ENCODE results near the gene CCDC28B. TPM values are rescaled to one million over a fixed set of nuclear protein-coding genes. Genes with fewer than 3 reads are reported as not detected.

The CCDC28B gene
- polyA plus RNA-seq, 1 donor: 21.3 TPM

Other genes with a start within 250 kb of the CCDC28B start
- gene KHDRBS1, start 186.7 kb upstream of the CCDC28B start, polyA plus RNA-seq (ENCODE audit: insufficient read length): 267 TPM
- 19.8 TPM for gene TMEM39B, start 127.7 kb upstream of the CCDC28B start, polyA plus RNA-seq (ENCODE audit: insufficient read length)
- 39.9 TPM for gene KPNA6, start 92.5 kb upstream of the CCDC28B start, polyA plus RNA-seq (ENCODE audit: insufficient read length)
- gene TXLNA, start 20.9 kb upstream of the CCDC28B start, polyA plus RNA-seq (ENCODE audit: insufficient read length): 50.7 TPM
- gene IQCC, start 5.1 kb downstream of the CCDC28B start, polyA plus RNA-seq (ENCODE audit: insufficient read length): 10.2 TPM
- 1.9 TPM for gene DCDC2B, start 8.5 kb downstream of the CCDC28B start, polyA plus RNA-seq (ENCODE audit: insufficient read length)
- 30.7 TPM for gene TMEM234, start 21.8 kb downstream of the CCDC28B start, polyA plus RNA-seq (ENCODE audit: insufficient read length)
- gene EIF3I, start 21.8 kb downstream of the CCDC28B start, polyA plus RNA-seq (ENCODE audit: insufficient read length): 174 TPM
- gene FAM167B, start 46.6 kb downstream of the CCDC28B start, polyA plus RNA-seq (ENCODE audit: insufficient read length): 5.8 TPM
- gene LCK, start 50.7 kb downstream of the CCDC28B start, polyA plus RNA-seq (ENCODE audit: insufficient read length): 5.2 TPM
- gene HDAC1, start 91.5 kb downstream of the CCDC28B start, polyA plus RNA-seq (ENCODE audit: insufficient read length): 216 TPM
- gene MARCKSL1, start 135.6 kb downstream of the CCDC28B start, polyA plus RNA-seq (ENCODE audit: insufficient read length): 388 TPM
- gene FAM229A, start 161.9 kb downstream of the CCDC28B start, polyA plus RNA-seq (ENCODE audit: insufficient read length): 7.8 TPM
- gene TSSK3, start 161.9 kb downstream of the CCDC28B start, polyA plus RNA-seq (ENCODE audit: insufficient read length): 7.4 TPM
- 61.7 TPM for gene BSDC1, start 193.8 kb downstream of the CCDC28B start, polyA plus RNA-seq (ENCODE audit: insufficient read length)